GM11168 (cell line): ENCODE data around the gene KRT80.

Experiments used
- in situ Hi-C: fragments of 300-500 bp; cut with MboI; formaldehyde crosslinking; loops from one replicate; pipeline ENCODE4 v1.12.0; 2022; ENCODE audit warnings: low sequenced_read_pairs; ENCODE audit not compliant: unreplicated experiment

The KRT80 gene

DNA sequence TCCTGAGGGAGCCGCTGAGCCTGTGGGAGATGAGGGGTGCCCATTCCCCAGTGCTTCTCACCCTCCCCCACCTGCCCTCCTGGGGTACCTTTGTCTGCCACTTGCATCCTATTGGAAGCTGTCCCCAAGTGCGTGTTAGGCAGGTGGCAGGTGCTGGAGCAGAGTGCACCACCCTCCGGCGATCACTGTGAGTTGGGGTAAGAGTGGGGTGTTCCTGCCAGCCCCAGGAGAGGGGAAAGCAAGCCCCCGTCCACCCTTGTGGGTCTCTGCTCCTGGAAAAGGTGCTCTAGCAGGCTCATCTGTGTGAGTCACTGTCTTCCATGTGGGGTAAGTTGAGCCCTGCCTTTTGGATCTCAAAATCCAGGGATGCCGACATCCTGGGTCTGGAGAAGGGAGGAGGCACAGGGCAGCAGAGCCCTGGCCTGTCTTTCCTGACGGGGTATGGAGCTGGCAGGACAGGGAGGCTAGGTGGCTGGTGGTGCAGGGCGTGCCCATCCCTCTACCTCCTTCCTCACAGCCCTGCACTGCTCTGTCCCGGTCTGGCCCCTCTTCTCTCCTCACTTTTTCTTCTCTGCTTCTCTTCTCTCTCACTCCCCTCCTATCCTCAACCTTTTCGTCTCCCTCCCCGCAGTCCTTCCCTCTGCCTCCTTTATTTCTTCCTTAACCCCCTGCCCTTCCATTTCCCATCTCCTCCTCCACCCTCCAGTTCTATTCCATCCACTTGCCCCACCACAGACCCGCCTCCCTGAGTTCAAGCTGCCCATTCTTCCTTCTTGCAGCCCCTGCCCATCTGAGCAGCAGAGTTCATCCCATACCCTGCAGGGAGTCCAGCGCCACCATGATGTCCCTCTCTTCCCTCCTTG is 21.1 kb upstream of the KRT80 start:
- in situ Hi-C loops: no loop called here

DNA sequence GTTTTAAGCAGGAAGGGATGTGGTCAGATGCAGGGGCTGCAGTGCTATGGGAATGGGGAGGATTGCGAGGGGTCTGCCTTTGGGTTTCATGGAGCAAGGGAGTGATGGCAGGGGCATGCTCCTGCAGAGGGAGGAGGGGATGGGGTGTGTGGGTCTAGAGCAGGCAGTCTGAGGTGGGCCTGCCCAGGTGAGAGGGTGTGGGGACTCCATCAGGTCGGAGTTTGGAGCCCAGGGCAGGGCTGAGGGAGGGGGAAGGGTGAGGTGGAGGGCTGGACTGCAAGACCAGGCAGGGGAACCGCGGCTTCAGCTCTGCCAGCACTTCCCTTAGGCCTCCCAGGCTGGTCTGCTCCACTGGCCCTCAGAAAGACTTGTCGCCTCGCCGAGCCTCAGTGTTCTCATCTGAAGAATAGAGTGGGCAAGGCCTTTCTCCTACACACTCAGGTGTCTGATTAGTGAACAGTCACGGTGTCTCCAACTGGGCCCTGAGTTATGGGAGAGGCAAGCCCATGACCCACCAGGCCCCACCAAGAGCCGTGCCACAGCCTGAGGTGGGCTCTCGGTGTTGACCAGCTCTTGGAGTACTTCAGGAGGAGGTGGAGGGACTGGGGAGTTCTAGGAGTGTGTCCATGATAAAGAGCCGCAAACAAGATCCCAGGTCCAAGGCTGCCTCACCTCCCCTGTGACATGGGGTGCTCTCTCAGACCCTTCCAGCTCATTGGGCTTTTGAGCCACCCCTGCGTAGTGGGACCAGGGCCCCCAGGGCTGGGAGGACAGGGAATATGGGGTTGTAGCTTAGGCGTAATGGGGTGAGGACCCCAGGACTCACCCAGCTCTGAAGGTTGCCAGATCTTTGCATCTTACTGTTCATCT is 20.1 kb upstream of the KRT80 start:
- in situ Hi-C loops: no loop called here

DNA sequence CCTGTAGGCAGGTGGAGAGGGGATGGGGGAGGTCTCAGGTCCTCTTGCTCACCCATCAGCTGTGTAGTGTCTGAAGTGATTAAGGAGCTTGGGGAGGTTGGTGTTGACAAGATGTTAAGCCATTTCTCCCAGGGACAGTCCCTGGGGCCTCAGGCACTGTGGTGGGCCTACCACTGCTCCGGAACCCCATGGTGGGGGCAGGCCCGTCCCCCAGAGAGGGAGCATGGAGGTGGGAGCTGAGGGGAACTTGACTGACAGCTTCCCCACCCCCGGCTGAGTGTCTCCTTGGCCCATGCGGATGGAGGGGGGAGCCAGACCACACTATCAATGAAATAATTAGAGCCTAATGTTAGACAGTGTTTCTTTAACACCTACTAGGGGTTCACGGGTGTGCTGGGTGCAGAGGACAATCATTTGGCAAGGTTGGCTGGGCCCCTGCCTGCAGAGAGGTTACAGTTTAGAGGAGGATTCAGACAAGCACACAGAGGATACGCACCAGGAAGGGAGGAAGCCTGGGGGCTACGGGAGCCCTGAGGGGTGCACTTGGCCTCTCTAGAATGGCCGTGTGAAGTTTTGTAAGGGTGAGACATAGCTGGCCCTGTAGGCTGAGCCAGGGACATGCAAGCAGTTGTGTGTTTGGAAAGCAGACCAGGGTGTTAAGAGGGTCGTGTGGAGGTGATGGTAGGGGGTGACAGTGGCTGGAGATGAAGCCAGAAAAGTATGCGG is 19.3 kb upstream of the KRT80 start:
- in situ Hi-C loops: no loop called here

DNA sequence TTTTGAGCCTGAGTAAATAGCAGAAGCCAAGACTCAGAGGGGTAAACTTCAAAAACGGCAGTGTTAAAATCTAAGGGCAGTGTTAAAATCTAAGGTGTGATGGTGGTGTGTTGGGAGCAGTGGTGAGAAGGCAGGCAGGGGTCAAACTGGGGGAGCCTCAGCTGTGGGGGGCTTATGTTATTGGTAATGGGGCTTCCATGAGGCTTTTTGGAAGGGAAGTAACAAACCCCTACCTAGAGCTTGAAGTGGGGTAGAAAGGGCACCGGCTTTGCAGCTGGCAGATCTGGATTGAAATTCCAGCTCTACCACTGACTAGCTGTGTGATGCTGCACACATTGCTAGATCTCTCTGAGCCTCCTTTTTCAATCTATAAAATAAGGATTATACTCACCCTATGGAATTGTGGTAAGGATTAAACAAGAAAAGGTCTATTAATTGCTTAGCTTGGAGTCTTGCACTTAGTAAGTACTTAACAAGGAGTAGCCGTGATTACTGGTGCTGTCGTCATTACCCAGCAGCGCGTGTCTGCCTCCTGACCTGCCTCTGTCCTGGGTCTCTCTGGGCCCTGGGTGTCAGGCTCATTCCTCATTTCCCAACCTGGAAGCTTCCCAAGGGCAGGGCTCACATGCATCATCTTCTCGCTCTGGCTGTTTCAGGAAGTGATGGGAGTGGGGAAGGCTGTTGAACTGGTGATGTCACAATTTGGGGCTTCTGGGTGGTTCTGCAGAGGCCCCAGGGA is 18.5 kb upstream of the KRT80 start:
- in situ Hi-C loops: no loop called here

- in situ Hi-C loops: no loop called here
These were observed 17.5 kb upstream of the KRT80 start for GRCh38 chr12:52209321-52209720.

DNA sequence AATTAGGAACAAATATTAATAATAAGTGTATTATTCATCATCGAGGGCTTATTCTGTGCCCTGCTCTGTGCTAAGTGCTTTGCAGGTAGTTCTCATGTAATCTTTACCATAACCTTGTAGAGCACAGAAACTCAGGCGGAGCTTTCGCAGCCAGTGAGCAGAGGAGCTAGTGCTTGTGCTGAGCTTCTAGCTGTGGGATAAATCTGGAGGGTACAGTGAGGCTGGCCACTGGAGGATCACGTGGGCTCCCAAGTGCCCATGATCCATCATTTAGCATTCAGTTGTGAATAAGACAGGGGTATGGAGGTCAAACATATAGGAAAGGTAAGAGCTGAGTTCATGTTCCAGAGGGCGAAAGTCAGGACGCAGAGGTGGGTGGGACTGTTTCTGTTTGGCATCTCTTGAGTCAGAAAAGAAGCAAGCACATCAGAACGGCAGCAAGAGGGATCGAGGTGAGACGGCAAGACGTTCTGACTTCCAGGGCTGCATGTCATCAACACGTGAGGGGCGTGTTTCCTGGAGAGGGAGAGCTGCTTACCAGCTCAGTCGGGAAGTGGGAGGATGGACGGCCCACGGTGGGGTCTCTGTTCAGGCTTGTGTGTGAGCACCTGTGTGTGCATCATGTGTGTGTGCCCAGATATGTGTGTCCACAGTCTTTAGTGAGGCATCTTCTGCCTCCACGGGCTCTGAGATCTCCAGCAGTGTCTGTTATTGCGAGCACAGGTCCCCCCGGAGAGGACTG is 16.8 kb upstream of the KRT80 start:
- in situ Hi-C loops: no loop called here

- in situ Hi-C loops: no loop called here
These were observed 16.1 kb upstream of the KRT80 start for GRCh38 chr12:52207895-52208294.

GRCh38 chr12:52207106-52207505 is 15.3 kb upstream of the KRT80 start:
- in situ Hi-C loops: no loop called here

- in situ Hi-C loops: no loop called here
These were observed 14.7 kb upstream of the KRT80 start for GRCh38 chr12:52206304-52207040.

DNA sequence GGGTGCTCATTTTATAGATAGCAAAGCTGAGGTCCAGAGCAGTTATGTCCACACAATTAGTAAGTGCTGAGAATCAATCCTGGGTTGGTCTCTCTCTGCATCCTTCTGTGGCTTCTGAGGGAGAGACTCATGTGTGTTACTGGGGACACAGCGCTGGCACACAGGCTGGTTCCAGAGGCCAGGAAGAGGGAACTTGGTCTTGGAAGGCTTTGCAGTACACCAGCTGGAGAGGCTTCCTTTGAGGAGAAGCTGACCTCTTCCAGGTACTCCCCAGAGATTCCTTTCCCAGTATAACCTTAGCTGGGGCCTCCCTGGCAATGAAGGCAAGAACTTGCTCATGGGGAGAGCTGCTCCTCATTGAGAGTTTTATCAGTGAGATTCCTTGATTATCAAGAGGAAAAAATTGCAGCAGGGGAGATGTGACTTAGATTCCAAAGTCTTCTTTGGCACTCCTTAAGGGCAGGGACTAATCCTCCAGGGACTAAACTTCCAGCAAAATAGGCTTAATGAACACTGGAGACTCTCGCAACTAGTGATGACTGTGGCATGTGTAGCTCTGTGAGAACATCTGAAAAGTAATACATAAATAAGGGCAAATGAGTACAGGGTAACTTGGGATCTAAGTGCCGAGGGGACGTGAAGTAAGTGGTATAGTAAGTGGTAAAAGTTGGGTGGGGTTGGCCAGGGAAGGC is 13.9 kb upstream of the KRT80 start:
- in situ Hi-C loops: no loop called here

DNA sequence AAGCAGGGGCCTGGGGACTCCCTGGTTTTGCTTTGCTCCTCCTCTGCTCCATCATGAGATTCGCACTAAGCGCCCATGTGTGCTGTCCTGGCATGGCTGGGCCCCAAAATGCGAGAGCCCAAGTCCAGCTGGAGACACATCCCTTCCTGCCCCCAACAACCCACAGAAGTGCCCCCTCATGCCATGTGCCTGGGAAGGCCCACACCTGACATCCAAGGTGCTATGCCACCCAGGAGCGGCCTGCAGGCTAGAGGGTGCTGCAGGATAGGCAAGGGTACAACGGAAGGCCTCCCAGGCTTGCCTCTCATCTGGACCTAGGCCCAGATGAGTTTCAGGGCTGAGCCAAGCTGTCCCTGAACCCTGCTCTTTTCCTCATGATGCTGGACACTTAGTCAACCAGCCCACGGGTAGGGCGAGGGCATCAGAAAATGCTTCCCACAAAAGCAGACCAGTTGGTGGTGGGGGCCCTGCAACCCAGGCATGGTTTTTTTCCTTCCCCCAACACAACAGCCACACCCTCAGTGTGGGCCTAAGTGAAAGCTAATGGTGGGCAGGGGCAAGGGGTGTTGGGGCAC is 13.2 kb upstream of the KRT80 start:
- in situ Hi-C loops: no loop called here

DNA sequence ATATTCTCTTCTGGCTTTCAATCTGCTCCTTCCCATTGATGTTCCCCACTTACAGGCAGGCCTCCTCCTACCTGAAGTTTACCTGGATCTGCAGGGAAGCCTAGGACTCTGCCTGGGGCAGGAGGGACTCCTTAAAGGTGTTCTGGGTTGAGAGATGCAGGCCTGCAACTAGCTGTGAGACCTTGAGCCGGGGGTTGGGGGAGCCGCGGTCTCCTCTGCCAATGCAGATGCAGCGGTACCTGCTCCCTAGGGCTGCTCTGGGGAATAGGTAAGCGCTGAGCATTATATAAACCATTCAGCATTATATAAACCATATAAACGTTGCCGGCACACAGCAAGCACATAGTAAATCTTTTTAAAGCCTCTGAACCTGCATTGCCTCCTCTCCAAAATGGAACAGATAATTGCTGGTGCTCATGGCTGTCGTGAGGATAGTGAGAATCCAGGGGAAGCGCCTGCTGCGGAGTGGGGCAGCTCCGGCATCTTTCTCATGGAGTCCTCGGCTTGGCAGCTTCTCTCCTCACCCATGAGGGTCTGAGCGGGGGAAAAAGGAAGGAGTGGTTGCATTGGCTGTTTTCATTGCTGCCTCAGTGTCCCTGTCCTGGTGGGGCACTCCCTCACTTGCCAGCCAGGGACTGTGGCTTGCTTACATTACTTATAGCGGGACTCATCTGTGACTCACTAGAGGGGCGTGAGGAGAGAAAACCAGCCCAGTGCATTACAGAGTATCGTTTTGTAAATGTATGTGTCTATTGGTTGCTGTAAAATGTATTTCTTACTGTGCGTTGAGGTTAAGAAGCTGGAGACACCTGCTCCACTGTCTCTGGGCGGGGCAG is 12.5 kb upstream of the KRT80 start:
- in situ Hi-C loops: no loop called here

DNA sequence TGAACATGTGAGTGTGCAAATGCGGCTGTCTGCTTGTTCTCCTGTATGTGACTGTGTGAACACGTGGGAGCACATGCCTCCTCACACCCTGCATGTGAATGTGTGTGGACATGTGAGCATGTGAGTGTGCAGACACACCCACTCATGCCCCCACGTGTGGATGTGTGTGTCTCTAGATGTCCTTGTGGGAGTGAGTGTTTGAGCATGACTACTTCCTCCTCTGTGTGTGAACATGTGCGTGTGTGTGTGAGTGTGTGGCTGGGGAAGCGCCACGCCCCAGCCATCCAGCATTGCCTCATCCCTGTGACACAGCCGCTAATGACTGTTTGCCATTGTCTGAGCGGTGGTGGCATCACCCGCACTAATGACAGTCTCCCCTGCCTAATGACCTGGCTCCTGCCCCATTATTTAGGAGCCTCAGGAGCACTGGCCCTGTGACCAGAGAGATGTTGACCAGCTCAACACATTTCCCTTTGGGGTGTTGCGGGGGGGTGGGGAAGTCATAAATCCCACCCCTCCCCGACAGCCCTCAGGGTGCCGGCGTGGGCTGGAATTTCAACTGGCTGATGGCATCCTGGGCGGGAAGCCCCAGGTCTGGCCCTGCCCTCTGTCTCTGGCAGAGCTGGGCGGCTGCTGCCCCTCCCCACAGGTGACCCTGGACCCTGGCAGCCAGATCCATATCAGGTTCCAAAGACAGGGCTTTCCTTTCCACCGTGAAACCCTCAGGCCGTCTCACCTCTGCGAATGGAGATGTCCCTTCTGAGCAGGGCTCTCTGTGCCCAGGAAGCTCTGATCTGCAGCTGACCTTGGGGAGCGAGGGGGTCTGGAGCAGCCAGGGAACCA is 11.5 kb upstream of the KRT80 start:
- in situ Hi-C loops: no loop called here

GRCh38 chr12:52202361-52203078 is 10.7 kb upstream of the KRT80 start:
- in situ Hi-C loops: no loop called here

GRCh38 chr12:52201451-52201839 is 9.6 kb upstream of the KRT80 start:
- in situ Hi-C loops: no loop called here
